Measurements from ENCODE around the gene TRIM37. TPM values are rescaled to one million over a fixed set of nuclear protein-coding genes. Genes with fewer than 3 reads are reported as not detected.

TRIM37 gene
- total and polyA plus RNA-seq, 2 of the 8 experiments (the other 6 are each of a cell fraction or from before 2014, with no cell fraction given), result 38.2 to 57.0 TPM

DNA sequence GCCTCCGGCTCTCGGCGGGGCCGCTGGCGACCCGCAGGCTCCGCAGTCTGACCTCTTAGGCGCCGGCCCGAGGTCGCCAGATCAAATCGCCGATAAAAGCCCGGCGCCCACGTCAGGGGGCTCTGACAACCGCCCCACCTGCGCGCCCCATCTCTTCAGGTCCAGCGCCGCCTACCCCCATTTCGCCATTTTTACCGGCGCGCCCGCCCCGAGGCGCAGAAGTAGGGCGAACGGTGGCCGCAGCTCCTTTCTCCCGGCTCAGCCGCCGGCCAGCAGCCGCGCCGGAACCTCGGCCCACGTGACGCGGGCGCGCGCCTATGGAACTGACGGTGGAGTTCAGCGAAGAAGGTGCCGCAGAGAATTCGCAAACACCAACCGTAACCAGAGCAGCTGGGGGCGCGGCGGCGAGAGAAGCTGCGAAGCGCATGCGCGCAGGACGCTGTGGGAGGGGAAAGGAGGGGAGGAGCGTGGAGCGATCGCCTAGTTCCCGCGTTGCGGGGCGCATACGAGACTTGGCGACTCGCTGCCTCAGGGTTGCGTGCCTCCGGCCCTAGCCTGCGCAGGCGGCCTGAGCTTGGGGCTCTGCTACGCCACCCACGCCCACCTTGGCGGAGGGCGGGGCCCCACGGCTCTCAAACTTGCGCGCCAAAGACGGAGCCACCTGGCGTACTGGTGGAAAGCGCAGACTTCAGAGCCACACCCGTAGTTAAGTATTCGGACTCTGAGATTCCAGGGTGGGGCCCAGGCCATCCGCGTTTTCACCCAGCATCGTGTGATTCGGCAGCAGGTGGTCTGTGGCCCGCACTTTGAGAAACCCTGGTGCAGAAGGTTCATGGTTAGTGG, at the start of gene TRIM37 (continued):
- TF ChIP-seq SIX5 (IDR thresholded peaks at IDR 0.05; ENCODE audit: low read depth, low read length) (no peak), TAF1 (IDR thresholded peaks at IDR 0.05; ENCODE audit: low read depth, low read length) (peak; percentile 83), PHF8 (conservative IDR thresholded peaks at IDR 0.05; ENCODE audit: low read depth, low read length) (peak; percentile 86), SAP30 (IDR thresholded peaks at IDR 0.05; ENCODE audit: insufficient read depth, insufficient replicate concordance, low read length) (no peak), JUND (IDR thresholded peaks at IDR 0.05; ENCODE audit: low read length) (no peak), KDM1A (IDR thresholded peaks at IDR 0.05; ENCODE audit: borderline replicate concordance, low read length) (no peak), ASH2L (IDR thresholded peaks at IDR 0.05; ENCODE audit: low read length) (no peak), GABPA (IDR thresholded peaks at IDR 0.05; ENCODE audit: borderline replicate concordance, insufficient read depth, low read length) (no peak), CREB1 (IDR thresholded peaks at IDR 0.05) (no peak; the same call in 1 of the 2 replicates)
- TF ChIP-seq, protein P1, sequence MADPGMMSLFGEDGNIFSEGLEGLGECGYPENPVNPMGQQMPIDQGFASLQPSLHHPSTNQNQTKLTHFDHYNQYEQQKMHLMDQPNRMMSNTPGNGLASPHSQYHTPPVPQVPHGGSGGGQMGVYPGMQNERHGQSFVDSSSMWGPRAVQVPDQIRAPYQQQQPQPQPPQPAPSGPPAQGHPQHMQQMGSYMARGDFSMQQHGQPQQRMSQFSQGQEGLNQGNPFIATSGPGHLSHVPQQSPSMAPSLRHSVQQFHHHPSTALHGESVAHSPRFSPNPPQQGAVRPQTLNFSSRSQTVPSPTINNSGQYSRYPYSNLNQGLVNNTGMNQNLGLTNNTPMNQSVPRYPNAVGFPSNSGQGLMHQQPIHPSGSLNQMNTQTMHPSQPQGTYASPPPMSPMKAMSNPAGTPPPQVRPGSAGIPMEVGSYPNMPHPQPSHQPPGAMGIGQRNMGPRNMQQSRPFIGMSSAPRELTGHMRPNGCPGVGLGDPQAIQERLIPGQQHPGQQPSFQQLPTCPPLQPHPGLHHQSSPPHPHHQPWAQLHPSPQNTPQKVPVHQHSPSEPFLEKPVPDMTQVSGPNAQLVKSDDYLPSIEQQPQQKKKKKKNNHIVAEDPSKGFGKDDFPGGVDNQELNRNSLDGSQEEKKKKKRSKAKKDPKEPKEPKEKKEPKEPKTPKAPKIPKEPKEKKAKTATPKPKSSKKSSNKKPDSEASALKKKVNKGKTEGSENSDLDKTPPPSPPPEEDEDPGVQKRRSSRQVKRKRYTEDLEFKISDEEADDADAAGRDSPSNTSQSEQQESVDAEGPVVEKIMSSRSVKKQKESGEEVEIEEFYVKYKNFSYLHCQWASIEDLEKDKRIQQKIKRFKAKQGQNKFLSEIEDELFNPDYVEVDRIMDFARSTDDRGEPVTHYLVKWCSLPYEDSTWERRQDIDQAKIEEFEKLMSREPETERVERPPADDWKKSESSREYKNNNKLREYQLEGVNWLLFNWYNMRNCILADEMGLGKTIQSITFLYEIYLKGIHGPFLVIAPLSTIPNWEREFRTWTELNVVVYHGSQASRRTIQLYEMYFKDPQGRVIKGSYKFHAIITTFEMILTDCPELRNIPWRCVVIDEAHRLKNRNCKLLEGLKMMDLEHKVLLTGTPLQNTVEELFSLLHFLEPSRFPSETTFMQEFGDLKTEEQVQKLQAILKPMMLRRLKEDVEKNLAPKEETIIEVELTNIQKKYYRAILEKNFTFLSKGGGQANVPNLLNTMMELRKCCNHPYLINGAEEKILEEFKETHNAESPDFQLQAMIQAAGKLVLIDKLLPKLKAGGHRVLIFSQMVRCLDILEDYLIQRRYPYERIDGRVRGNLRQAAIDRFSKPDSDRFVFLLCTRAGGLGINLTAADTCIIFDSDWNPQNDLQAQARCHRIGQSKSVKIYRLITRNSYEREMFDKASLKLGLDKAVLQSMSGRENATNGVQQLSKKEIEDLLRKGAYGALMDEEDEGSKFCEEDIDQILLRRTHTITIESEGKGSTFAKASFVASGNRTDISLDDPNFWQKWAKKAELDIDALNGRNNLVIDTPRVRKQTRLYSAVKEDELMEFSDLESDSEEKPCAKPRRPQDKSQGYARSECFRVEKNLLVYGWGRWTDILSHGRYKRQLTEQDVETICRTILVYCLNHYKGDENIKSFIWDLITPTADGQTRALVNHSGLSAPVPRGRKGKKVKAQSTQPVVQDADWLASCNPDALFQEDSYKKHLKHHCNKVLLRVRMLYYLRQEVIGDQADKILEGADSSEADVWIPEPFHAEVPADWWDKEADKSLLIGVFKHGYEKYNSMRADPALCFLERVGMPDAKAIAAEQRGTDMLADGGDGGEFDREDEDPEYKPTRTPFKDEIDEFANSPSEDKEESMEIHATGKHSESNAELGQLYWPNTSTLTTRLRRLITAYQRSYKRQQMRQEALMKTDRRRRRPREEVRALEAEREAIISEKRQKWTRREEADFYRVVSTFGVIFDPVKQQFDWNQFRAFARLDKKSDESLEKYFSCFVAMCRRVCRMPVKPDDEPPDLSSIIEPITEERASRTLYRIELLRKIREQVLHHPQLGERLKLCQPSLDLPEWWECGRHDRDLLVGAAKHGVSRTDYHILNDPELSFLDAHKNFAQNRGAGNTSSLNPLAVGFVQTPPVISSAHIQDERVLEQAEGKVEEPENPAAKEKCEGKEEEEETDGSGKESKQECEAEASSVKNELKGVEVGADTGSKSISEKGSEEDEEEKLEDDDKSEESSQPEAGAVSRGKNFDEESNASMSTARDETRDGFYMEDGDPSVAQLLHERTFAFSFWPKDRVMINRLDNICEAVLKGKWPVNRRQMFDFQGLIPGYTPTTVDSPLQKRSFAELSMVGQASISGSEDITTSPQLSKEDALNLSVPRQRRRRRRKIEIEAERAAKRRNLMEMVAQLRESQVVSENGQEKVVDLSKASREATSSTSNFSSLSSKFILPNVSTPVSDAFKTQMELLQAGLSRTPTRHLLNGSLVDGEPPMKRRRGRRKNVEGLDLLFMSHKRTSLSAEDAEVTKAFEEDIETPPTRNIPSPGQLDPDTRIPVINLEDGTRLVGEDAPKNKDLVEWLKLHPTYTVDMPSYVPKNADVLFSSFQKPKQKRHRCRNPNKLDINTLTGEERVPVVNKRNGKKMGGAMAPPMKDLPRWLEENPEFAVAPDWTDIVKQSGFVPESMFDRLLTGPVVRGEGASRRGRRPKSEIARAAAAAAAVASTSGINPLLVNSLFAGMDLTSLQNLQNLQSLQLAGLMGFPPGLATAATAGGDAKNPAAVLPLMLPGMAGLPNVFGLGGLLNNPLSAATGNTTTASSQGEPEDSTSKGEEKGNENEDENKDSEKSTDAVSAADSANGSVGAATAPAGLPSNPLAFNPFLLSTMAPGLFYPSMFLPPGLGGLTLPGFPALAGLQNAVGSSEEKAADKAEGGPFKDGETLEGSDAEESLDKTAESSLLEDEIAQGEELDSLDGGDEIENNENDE (IDR thresholded peaks at IDR 0.05; ENCODE audit: insufficient replicate concordance, low read length), result no peak

Data from H1 (cell line).